Sigmoid colon (tissue), 4 donors: ENCODE measurements around the gene ACOD1.

Experiments used
- EP300 ChIP-seq, 4 donors: sonication (generic); formaldehyde crosslinking; IDR thresholded peaks; one replicate each; pipeline ENCODE4 v1.6.1; 2017; ENCODE audit warnings: antibody characterized with exemption in 4 of 4
- POLR2A ChIP-seq, 2 donors: fragments of 450-650 bp; IDR thresholded peaks; one replicate each; pipeline ENCODE4 v1.6.1; 2016; ENCODE audit warnings: antibody characterized with exemption in 2 of 2, mild to moderate bottlenecking in 2 of 2, moderate library complexity in 2 of 2
- POLR2AphosphoS5 ChIP-seq, 4 donors: sonication (generic); formaldehyde crosslinking; IDR thresholded peaks; one replicate each; pipeline ENCODE4 v1.6.1; 2017; ENCODE audit warnings: antibody characterized with exemption in 4 of 4
- TF ChIP-seq, protein P1 (sequence below), 4 experiments: fragments of 450-650 bp in 3 of 4; fragments of 200-600 bp in 1 of 4; IDR thresholded peaks; one replicate each; pipeline ENCODE4 v1.5.1; 2016 to 2019; ENCODE audit warnings: antibody characterized with exemption in 4 of 4, mild to moderate bottlenecking in 3 of 4, moderate library complexity in 2 of 4

DNA sequence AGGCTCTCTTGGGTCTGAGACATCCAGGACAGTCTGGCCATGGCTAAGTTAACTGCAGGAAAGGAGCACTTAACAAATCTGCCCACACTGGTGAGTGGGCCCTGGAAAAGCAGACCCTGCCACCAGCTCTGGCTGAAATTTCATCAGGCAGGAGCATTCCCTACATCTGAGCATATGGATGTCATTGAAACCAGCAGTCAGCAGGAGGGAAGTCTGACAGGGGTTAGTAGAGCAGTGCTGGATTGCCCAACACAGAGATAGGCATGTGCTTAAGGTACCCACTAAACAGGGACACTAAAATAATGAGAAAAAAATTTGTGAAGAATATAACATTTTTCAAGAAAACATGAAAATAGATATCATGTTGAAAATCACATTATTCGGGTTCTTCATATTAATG, 13.6 kb upstream of the ACOD1 start:
- TF ChIP-seq, protein P1, sequence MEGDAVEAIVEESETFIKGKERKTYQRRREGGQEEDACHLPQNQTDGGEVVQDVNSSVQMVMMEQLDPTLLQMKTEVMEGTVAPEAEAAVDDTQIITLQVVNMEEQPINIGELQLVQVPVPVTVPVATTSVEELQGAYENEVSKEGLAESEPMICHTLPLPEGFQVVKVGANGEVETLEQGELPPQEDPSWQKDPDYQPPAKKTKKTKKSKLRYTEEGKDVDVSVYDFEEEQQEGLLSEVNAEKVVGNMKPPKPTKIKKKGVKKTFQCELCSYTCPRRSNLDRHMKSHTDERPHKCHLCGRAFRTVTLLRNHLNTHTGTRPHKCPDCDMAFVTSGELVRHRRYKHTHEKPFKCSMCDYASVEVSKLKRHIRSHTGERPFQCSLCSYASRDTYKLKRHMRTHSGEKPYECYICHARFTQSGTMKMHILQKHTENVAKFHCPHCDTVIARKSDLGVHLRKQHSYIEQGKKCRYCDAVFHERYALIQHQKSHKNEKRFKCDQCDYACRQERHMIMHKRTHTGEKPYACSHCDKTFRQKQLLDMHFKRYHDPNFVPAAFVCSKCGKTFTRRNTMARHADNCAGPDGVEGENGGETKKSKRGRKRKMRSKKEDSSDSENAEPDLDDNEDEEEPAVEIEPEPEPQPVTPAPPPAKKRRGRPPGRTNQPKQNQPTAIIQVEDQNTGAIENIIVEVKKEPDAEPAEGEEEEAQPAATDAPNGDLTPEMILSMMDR (IDR thresholded peaks at IDR 0.05) = no peak
- no peak for TF ChIP-seq POLR2A (IDR thresholded peaks at IDR 0.05)
- no peak for TF ChIP-seq EP300 (IDR thresholded peaks at IDR 0.05)
- no peak for TF ChIP-seq POLR2AphosphoS5 (IDR thresholded peaks at IDR 0.05)
